DMS53 treated with DMSO at 0.1 percent for 48 hours (cell line): ENCODE results near the gene IGF2BP2.
"Not testable (repeated sequence)": the region's sequence is repeated elsewhere in the genome, so short reads cannot be mapped to it uniquely, and the experiment has no call there.

ENCODE experiments used
- DNase-seq: peaks from one replicate; lab custom pipeline; 2025; ENCODE audit not compliant: unreplicated experiment; lab: John Stamatoyannopoulos, UW

IGF2BP2 gene

GRCh38 chr3:185647134-185647879, 177.5 kb downstream of the IGF2BP2 start:
- no peak for DNase-seq

GRCh38 chr3:185646382-185647133, 178.3 kb downstream of the IGF2BP2 start:
- DNase-seq: no peak

- no peak for DNase-seq
Measured at GRCh38 chr3:185645596-185646381, 179.1 kb downstream of the IGF2BP2 start.

GRCh38 chr3:185645191-185645590, 179.7 kb downstream of the IGF2BP2 start:
- not testable (repeated sequence) for DNase-seq

- DNase-seq: no peak
Measured at GRCh38 chr3:185640308-185640707, 184.5 kb downstream of the IGF2BP2 start.

- no peak for DNase-seq
Measured at GRCh38 chr3:185639632-185640206, 185.1 kb downstream of the IGF2BP2 start.

GRCh38 chr3:185638651-185639050, 186.2 kb downstream of the IGF2BP2 start:
- not testable (repeated sequence) for DNase-seq

GRCh38 chr3:185637388-185637787, 187.5 kb downstream of the IGF2BP2 start:
- no peak for DNase-seq

- DNase-seq: no peak
Measured at GRCh38 chr3:185632996-185633395, 191.8 kb downstream of the IGF2BP2 start.

- no peak for DNase-seq
Measured at GRCh38 chr3:185631508-185632206, 193.2 kb downstream of the IGF2BP2 start.

GRCh38 chr3:185631108-185631507, 193.7 kb downstream of the IGF2BP2 start:
- no peak for DNase-seq

GRCh38 chr3:185630182-185630622, 194.6 kb downstream of the IGF2BP2 start:
- no peak for DNase-seq

GRCh38 chr3:185629554-185630181, 195.2 kb downstream of the IGF2BP2 start:
- DNase-seq: no peak

GRCh38 chr3:185625784-185626183, 199.1 kb downstream of the IGF2BP2 start:
- DNase-seq: no peak

- no peak for DNase-seq
Measured at GRCh38 chr3:185623939-185624665, 200.7 kb downstream of the IGF2BP2 start.

- DNase-seq: no peak
Measured at GRCh38 chr3:185613016-185613415, 211.8 kb downstream of the IGF2BP2 start.

GRCh38 chr3:185606196-185606595, 218.6 kb downstream of the IGF2BP2 start:
- DNase-seq: no peak

GRCh38 chr3:185605566-185605965, 219.3 kb downstream of the IGF2BP2 start:
- DNase-seq: no peak

- DNase-seq: no peak
Measured at GRCh38 chr3:185595526-185595925, 229.3 kb downstream of the IGF2BP2 start.
